H9 (cell line): ENCODE results near the gene PTCSC3. TPM values are rescaled to one million over a fixed set of nuclear protein-coding genes. Genes with fewer than 3 reads are reported as not detected.

Experiments
- DNase-seq: peaks from one replicate; pipeline ENCODE4 v3.0.0-alpha.2; 2017
- H2AFZ ChIP-seq: one replicate; pipeline ENCODE4 v1.6.1; 2013; ENCODE audit warnings: mild to moderate bottlenecking, low read length, control low read depth, moderate library complexity
- H2AK5ac ChIP-seq: 2 replicates; pipeline ENCODE4 v1.6.1; 2013; ENCODE audit warnings: low read length, control low read depth, mixed read lengths; ENCODE audit not compliant: insufficient read length
- H2BK120ac ChIP-seq: one replicate; pipeline ENCODE4 v1.6.1; 2013; ENCODE audit warnings: low read depth, mild to moderate bottlenecking, low read length, control low read depth, inconsistent platforms; ENCODE audit not compliant: poor library complexity, severe bottlenecking
- H2BK12ac ChIP-seq: 2 replicates; pipeline ENCODE4 v1.6.1; 2013; ENCODE audit warnings: low read length, control low read depth, mixed read lengths, low read depth; ENCODE audit not compliant: insufficient read length
- H2BK15ac ChIP-seq: 2 replicates; pipeline ENCODE4 v1.6.1; 2013; ENCODE audit warnings: low read depth, low read length, control low read depth
- H2BK20ac ChIP-seq: one replicate; pipeline ENCODE4 v1.6.1; 2013; ENCODE audit warnings: low read depth, mild to moderate bottlenecking, low read length, control low read depth, inconsistent platforms; ENCODE audit not compliant: poor library complexity, severe bottlenecking
- H2BK5ac ChIP-seq: 2 replicates; pipeline ENCODE4 v1.6.1; 2013; ENCODE audit warnings: low read length, control low read depth, mixed read lengths; ENCODE audit not compliant: insufficient read length
- H3K14ac ChIP-seq: 2 replicates; pipeline ENCODE4 v1.6.1; 2013; ENCODE audit warnings: low read length, control low read depth; ENCODE audit not compliant: insufficient read depth
- H3K18ac ChIP-seq: 2 replicates; pipeline ENCODE4 v1.6.1; 2013; ENCODE audit warnings: low read depth, mild to moderate bottlenecking, mixed read lengths, low read length, control low read depth; ENCODE audit not compliant: insufficient read length
- H3K23ac ChIP-seq: 2 replicates; pipeline ENCODE4 v1.6.1; 2013; ENCODE audit warnings: low read length, control low read depth, mixed read lengths, low read depth; ENCODE audit not compliant: insufficient read length
- H3K23me2 ChIP-seq: 2 replicates; pipeline ENCODE4 v1.6.1; 2013; ENCODE audit warnings: low read depth, mild to moderate bottlenecking, mixed read lengths, low read length, control low read depth; ENCODE audit not compliant: insufficient read length, poor library complexity, severe bottlenecking
- H3K27ac ChIP-seq: 2 replicates; pipeline ENCODE4 v1.5.1; 2013; ENCODE audit warnings: low read length, control low read depth, mixed read lengths, low read depth; ENCODE audit not compliant: insufficient read length
- H3K27me3 ChIP-seq: 2 replicates; pipeline ENCODE4 v1.6.1; 2013; ENCODE audit warnings: low read length, control low read depth, inconsistent platforms; ENCODE audit not compliant: insufficient read depth
- H3K4ac ChIP-seq: 2 replicates; pipeline ENCODE4 v1.6.1; 2013; ENCODE audit warnings: low read depth, mild to moderate bottlenecking, control low read depth, inconsistent platforms, low read length, moderate library complexity
- H3K4me1 ChIP-seq: 2 replicates; pipeline ENCODE4 v1.6.1; 2013; ENCODE audit warnings: low read length, control low read depth, inconsistent platforms; ENCODE audit not compliant: insufficient read depth
- H3K4me2 ChIP-seq: 2 replicates; pipeline ENCODE4 v1.6.1; 2013; ENCODE audit warnings: low read length, control low read depth, mixed read lengths; ENCODE audit not compliant: insufficient read length, insufficient read depth
- H3K56ac ChIP-seq: 2 replicates; pipeline ENCODE4 v1.6.1; 2013; ENCODE audit warnings: low read depth, mild to moderate bottlenecking, mixed read lengths, low read length, control low read depth; ENCODE audit not compliant: insufficient read length
- H3K79me1 ChIP-seq: 2 replicates; pipeline ENCODE4 v1.6.1; 2013; ENCODE audit warnings: low read depth, mild to moderate bottlenecking, moderate library complexity, low read length, control low read depth, inconsistent platforms; ENCODE audit not compliant: insufficient read depth, poor library complexity, severe bottlenecking
- H3K79me2 ChIP-seq: 2 replicates; pipeline ENCODE4 v1.6.1; 2013; ENCODE audit warnings: low read length, control low read depth, inconsistent platforms; ENCODE audit not compliant: insufficient read depth
- H3K9ac ChIP-seq: 2 replicates; pipeline ENCODE4 v1.6.1; 2013; ENCODE audit warnings: low read length, control low read depth, mixed read lengths; ENCODE audit not compliant: insufficient read length; ENCODE audit errors: extremely low read depth
- H3K9me3 ChIP-seq: one replicate; pipeline ENCODE4 v1.6.1; 2013; ENCODE audit warnings: low read depth, low read length, inconsistent platforms; ENCODE audit not compliant: control insufficient read depth
- H3T11ph ChIP-seq: one replicate; pipeline ENCODE4 v1.6.1; 2013; ENCODE audit warnings: mild to moderate bottlenecking, low read length, control low read depth, inconsistent platforms
- H4K20me1 ChIP-seq: one replicate; pipeline ENCODE4 v1.6.1; 2013; ENCODE audit not compliant: control insufficient read depth, insufficient read length, insufficient read depth
- H4K5ac ChIP-seq: 2 replicates; pipeline ENCODE4 v1.6.1; 2013; ENCODE audit warnings: low read depth, mild to moderate bottlenecking, mixed read lengths, low read length, control low read depth; ENCODE audit not compliant: insufficient read length
- H4K8ac ChIP-seq: replicated peaks from 2 replicates; pipeline ENCODE4 v1.6.1; 2013; ENCODE audit warnings: low read length, control low read depth, mixed read lengths, low read depth; ENCODE audit not compliant: insufficient read length
- H4K91ac ChIP-seq: 2 replicates; pipeline ENCODE4 v1.6.1; 2013; ENCODE audit warnings: low read depth, mild to moderate bottlenecking, moderate library complexity, mixed read lengths, low read length, control low read depth; ENCODE audit not compliant: insufficient read length
- H3K27ac Mint-ChIP-seq, 3 experiments: 2 replicates in 2 of 3; 3 replicates in 1 of 3; pipeline ENCODE4 v1.8.0; 2020 to 2021; ENCODE audit warnings: mixed read lengths in 3 of 3, mild to moderate bottlenecking in 1 of 3, moderate library complexity in 1 of 3
- H3K27me3 Mint-ChIP-seq: 2 replicates; pipeline ENCODE4 v1.8.0; 2021; ENCODE audit warnings: low read depth, mild to moderate bottlenecking, moderate library complexity, mixed read lengths
- H3K36me3 Mint-ChIP-seq, 3 experiments: 2 replicates in 2 of 3; 3 replicates in 1 of 3; pipeline ENCODE4 v1.8.0; 2020 to 2021; ENCODE audit warnings: low read depth in 3 of 3, mixed read lengths in 3 of 3; ENCODE audit not compliant: insufficient read depth in 1 of 3
- H3K4me1 Mint-ChIP-seq, 2 experiments: 2 replicates each; pipeline ENCODE4 v1.8.0; 2020; ENCODE audit warnings: mixed read lengths in 2 of 2
- H3K4me3 Mint-ChIP-seq, 2 experiments: 2 replicates in 1 of 2; 3 replicates in 1 of 2; pipeline ENCODE4 v1.8.0; 2020 to 2021; ENCODE audit warnings: mild to moderate bottlenecking in 2 of 2, mixed read lengths in 2 of 2, moderate library complexity in 1 of 2
- H3K9me3 Mint-ChIP-seq, 2 experiments: 2 replicates in 1 of 2; 3 replicates in 1 of 2; pipeline ENCODE4 v1.8.0; 2020; ENCODE audit warnings: mild to moderate bottlenecking in 2 of 2, mixed read lengths in 2 of 2, moderate library complexity in 1 of 2
- CTCF ChIP-seq: fragments of 200-600 bp; sonication (generic); conservative IDR thresholded peaks from 3 replicates; pipeline ENCODE4 v1.8.0; 2021; ENCODE audit warnings: antibody characterized with exemption, mild to moderate bottlenecking
- WGBS: extraction: QIAGEN DNeasy Blood & Tissue Kit; methylation state at CpG from one replicate; pipeline ENCODE4 v1.1.7; 2013; ENCODE audit warnings: missing lambda C conversion rate, low lambda C conversion rate, mixed read lengths; ENCODE audit not compliant: insufficient read length; ENCODE audit errors: extremely low coverage; 5-methylcytosine and 5-hydroxymethylcytosine counted together
- total RNA-seq: library from RNA; stranded (reverse); gene quantifications from 2 replicates; pipeline ENCODE4 v1.2.1, GENCODE V29; 2021

The PTCSC3 gene
- total RNA-seq, 1 experiment from 2014 or later = not detected

DNA sequence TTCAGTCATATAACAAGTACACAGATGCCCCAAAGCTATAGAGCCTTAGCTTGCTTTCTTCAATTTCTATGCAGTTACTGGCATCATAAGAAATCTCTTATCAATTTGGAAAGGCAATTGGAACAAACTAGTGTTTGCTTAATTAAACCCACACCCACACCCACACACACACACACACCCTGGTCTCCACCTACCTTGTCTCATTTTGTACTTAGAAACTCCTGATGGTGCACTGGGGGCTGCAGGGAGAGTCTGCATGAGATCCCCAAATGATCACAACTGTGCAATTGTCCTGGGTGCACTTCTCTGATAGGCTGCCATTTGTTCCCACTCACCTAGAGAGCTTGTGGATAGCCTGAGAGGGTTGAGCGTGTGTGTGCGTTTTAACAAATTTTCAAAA is 40.5 kb upstream of the PTCSC3 start:
- no peak overlapping the region for H3K4me3 Mint-ChIP-seq
- Histone ChIP-seq H3K56ac (no peak overlapping the region), H3T11ph (no peak overlapping the region), H2BK12ac (no peak overlapping the region), H3K79me1 (no peaks in the 10 kb centered on the region), H3K23me2 (no peaks in the 10 kb centered on the region), H3K27me3 (no peaks in the 10 kb centered on the region), H2BK120ac (no peak overlapping the region), H3K9me3 (no peaks in the 10 kb centered on the region), H3K14ac (no peak overlapping the region), H3K79me2 (no peaks in the 10 kb centered on the region), H3K4ac (no peak overlapping the region), H3K4me1 (no peaks in the 10 kb centered on the region), H3K23ac (no peak overlapping the region), H2BK20ac (no peak overlapping the region), H2BK15ac (no peak overlapping the region), H4K8ac (no peak overlapping the region), H3K27ac (no peak overlapping the region), H4K20me1 (no peaks in the 10 kb centered on the region), H4K91ac (no peak overlapping the region), H2BK5ac (no peak overlapping the region), H3K4me2 (no peak overlapping the region), H3K18ac (no peak overlapping the region), H2AFZ (no peak overlapping the region), H3K9ac (no peak overlapping the region), H4K5ac (no peak overlapping the region), H2AK5ac (no peak overlapping the region)
- H3K27ac Mint-ChIP-seq = no peak overlapping the region; a peak in 1 of 7 replicates
- H3K4me1 Mint-ChIP-seq = peaks cover 26 to 40% of the 10 kb centered on the region in 2 experiments
- peaks cover 3% of the 10 kb centered on the region; the same call in 1 of the 2 replicates for H3K27me3 Mint-ChIP-seq
- TF ChIP-seq CTCF = no peak
- WGBS = no CpG with 5 or more reads among the region's 2 CpGs
- H3K36me3 Mint-ChIP-seq = no peaks in the 10 kb centered on the region
- no peaks in the 10 kb centered on the region for H3K9me3 Mint-ChIP-seq
- DNase-seq = no peak
